GM19240 (cell line): ENCODE data around the gene CNTNAP2.
"Not testable (repeated sequence)": the region's sequence is repeated elsewhere in the genome, so short reads cannot be mapped to it uniquely, and the experiment has no call there.

ENCODE experiments used
- DNase-seq: peaks from one replicate; pipeline ENCODE4 v3.0.0; 2011; ENCODE audit warnings: low spot score; ENCODE audit not compliant: insufficient read length

CNTNAP2 gene

GRCh38 chr7:148286150-148286549 lies 2169.5 kb downstream of the CNTNAP2 start:
- no peak for DNase-seq

- no peak for DNase-seq
Observed at GRCh38 chr7:148287538-148287937, 2170.9 kb downstream of the CNTNAP2 start.

GRCh38 chr7:148288592-148289151 lies 2172.1 kb downstream of the CNTNAP2 start:
- DNase-seq = no peak

- no peak for DNase-seq
Observed at GRCh38 chr7:148289630-148290029, 2173.0 kb downstream of the CNTNAP2 start.

GRCh38 chr7:148290538-148290937 lies 2173.9 kb downstream of the CNTNAP2 start:
- DNase-seq = no peak

- no peak for DNase-seq
Observed at GRCh38 chr7:148291799-148292198, 2175.2 kb downstream of the CNTNAP2 start.

- DNase-seq = no peak
Observed at GRCh38 chr7:148296994-148297644, 2180.5 kb downstream of the CNTNAP2 start.

- not testable (repeated sequence) for DNase-seq
Observed at GRCh38 chr7:148298768-148299167, 2182.2 kb downstream of the CNTNAP2 start.

- DNase-seq = no peak
Observed at GRCh38 chr7:148299350-148300276, 2183.0 kb downstream of the CNTNAP2 start.

- not testable (repeated sequence) for DNase-seq
Observed at GRCh38 chr7:148302436-148302835, 2185.8 kb downstream of the CNTNAP2 start.

- DNase-seq = no peak
Observed at GRCh38 chr7:148303295-148304082, 2186.9 kb downstream of the CNTNAP2 start.

- DNase-seq = no peak
Observed at GRCh38 chr7:148304083-148304335, 2187.4 kb downstream of the CNTNAP2 start.

GRCh38 chr7:148304456-148304855 lies 2187.9 kb downstream of the CNTNAP2 start:
- DNase-seq = no peak

- DNase-seq = peak; percentile 25
Observed at GRCh38 chr7:148306759-148307158, 2190.2 kb downstream of the CNTNAP2 start.

GRCh38 chr7:148318102-148318811 lies 2201.7 kb downstream of the CNTNAP2 start:
- no peak for DNase-seq

- DNase-seq = no peak
Observed at GRCh38 chr7:148318838-148319237, 2202.2 kb downstream of the CNTNAP2 start.

- DNase-seq = no peak
Observed at GRCh38 chr7:148319316-148319808, 2202.8 kb downstream of the CNTNAP2 start.

- no peak for DNase-seq
Observed at GRCh38 chr7:148325208-148325607, 2208.6 kb downstream of the CNTNAP2 start.

GRCh38 chr7:148327379-148327778 lies 2210.8 kb downstream of the CNTNAP2 start:
- no peak for DNase-seq

- DNase-seq = no peak
Observed at GRCh38 chr7:148328906-148329305, 2212.3 kb downstream of the CNTNAP2 start.
